Prostate gland (tissue), 2 donors: ENCODE measurements around the gene TMSB4X.
"Not testable (repeated sequence)": the region's sequence is repeated elsewhere in the genome, so short reads cannot be mapped to it uniquely, and the experiment has no call there.

ENCODE experiments used
- POLR2A ChIP-seq: fragments of 450-650 bp; IDR thresholded peaks from one replicate; pipeline ENCODE4 v1.6.1; 2016; ENCODE audit warnings: antibody characterized with exemption, mild to moderate bottlenecking
- TF ChIP-seq, protein P1 (sequence below), 4 experiments: fragments of 200-600 bp in 2 of 4; fragments of 450-650 bp in 2 of 4; sonication (generic) in 2 of 4; IDR thresholded peaks; 1 replicate in 3 of 4; 2 replicates in 1 of 4; pipeline ENCODE4 v1.5.1; 2016 to 2019; ENCODE audit warnings: antibody characterized with exemption in 4 of 4, mild to moderate bottlenecking in 2 of 4, moderate library complexity in 2 of 4

DNA sequence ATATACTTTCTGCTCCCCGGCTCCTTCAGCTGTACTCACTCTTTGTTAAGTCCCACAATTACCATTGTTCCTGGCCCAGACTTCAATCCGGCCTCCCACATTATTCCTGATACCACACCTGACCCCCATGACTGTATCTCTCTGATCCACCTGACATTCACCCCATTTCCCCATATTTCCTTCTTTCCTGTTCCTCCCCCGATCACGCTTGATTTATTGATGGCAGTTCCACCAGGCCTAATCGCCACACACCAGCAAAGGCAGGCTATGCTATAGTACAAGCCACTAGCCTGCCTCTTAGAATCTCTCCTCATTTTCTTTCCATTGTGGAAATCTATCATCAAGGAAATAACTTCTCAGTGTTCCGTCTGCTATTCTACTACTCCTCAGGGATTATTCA lies 31.3 kb upstream of the TMSB4X start:
- TF ChIP-seq, protein P1, sequence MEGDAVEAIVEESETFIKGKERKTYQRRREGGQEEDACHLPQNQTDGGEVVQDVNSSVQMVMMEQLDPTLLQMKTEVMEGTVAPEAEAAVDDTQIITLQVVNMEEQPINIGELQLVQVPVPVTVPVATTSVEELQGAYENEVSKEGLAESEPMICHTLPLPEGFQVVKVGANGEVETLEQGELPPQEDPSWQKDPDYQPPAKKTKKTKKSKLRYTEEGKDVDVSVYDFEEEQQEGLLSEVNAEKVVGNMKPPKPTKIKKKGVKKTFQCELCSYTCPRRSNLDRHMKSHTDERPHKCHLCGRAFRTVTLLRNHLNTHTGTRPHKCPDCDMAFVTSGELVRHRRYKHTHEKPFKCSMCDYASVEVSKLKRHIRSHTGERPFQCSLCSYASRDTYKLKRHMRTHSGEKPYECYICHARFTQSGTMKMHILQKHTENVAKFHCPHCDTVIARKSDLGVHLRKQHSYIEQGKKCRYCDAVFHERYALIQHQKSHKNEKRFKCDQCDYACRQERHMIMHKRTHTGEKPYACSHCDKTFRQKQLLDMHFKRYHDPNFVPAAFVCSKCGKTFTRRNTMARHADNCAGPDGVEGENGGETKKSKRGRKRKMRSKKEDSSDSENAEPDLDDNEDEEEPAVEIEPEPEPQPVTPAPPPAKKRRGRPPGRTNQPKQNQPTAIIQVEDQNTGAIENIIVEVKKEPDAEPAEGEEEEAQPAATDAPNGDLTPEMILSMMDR (IDR thresholded peaks at IDR 0.05) = not testable (repeated sequence)
- TF ChIP-seq POLR2A = not testable (repeated sequence)
